Keratinocyte (primary cell): ENCODE results near the gene CFAP45.

Experiments used
- CTCF ChIP-seq, 3 experiments: IDR thresholded peaks in 1 of 3; conservative IDR thresholded peaks in 1 of 3; optimal IDR thresholded peaks in 1 of 3; 2 replicates in 2 of 3; 3 replicates in 1 of 3; pipeline versions ENCODE3 to v1.5.1; 2011; ENCODE audit warnings: low read length in 3 of 3, mild to moderate bottlenecking in 3 of 3, moderate library complexity in 2 of 3, control low read depth in 1 of 3, inconsistent platforms in 1 of 3; ENCODE audit not compliant: insufficient read depth in 2 of 3; ENCODE audit errors: extremely low read depth in 1 of 3
- EZH2 ChIP-seq: IDR thresholded peaks from one replicate; pipeline ENCODE4 v1.6.1; 2012; ENCODE audit warnings: inconsistent platforms, mild to moderate bottlenecking, low read length, moderate library complexity

GRCh38 chr1:159866066-159866465, 33.9 kb downstream of the CFAP45 start:
- TF ChIP-seq CTCF (optimal IDR thresholded peaks at IDR 0.05 in 1 of 3, IDR thresholded peaks at IDR 0.05 in 1 of 3, conservative IDR thresholded peaks at IDR 0.05 in 1 of 3; ENCODE audit: extremely low read depth in 1 of 3, insufficient read depth in 2 of 3, low read length in 3 of 3): no peak
- TF ChIP-seq EZH2: no peak
